Activated naive CD4-positive, alpha-beta T cell treated with anti-CD3 and anti-CD28 coated beads, Interleukin-2, amount 50 U/mL, for 72 hours (primary cell): ENCODE measurements around the gene PIGV. TPM values are rescaled to one million over a fixed set of nuclear protein-coding genes. Genes with fewer than 3 reads are reported as not detected.

ENCODE experiments used
- ATAC-seq, 2 donors: fragments of 150-1000 bp; cut with Tn5 transposase; 2 replicates each; pipeline ENCODE4 v1.10.0; 2021; ENCODE audit warnings: mild to moderate bottlenecking in 2 of 2, moderate library complexity in 2 of 2
- DNase-seq, 2 donors: peaks; one replicate each; pipeline ENCODE4 v3.0.0; 2021 to 2022; ENCODE audit warnings: low spot score in 2 of 2
- H3K27ac Mint-ChIP-seq, 2 donors: one replicate each; pipeline ENCODE4 v1.8.0; 2022; ENCODE audit warnings: mild to moderate bottlenecking in 2 of 2, mixed read lengths in 2 of 2
- H3K36me3 Mint-ChIP-seq, 2 donors: one replicate each; pipeline ENCODE4 v1.8.0; 2022; ENCODE audit warnings: mixed read lengths in 2 of 2
- H3K9me3 Mint-ChIP-seq, 2 donors: one replicate each; pipeline ENCODE4 v1.8.0; 2022; ENCODE audit warnings: mixed read lengths in 2 of 2
- total RNA-seq, 2 donors: library from RNA; stranded (reverse); gene quantifications; one replicate each; pipeline ENCODE4 v1.2.3, GENCODE V29; 2022

PIGV gene
- total RNA-seq, 2 donors from 2014 or later: 15.9 to 21.0 TPM

DNA sequence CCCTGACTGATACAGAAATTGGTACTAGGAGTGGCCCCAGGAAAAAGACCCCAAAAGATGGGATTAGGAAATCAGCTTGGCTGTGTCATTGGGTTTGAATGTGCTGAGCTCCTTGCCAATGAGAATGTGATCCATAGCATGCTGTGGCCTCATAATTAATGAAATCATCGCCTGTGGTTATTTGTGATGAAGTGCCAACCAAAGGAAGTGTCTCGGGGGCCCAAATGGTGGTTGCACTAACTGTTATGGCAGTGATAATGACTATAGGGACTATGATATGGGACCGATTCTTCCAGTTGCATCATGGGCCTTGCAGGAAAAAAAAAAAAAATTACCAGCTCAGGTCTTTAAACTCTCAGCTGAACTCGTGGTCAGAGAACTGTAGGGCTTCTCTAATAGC is 23.3 kb downstream of the PIGV start:
- no peak overlapping the region for H3K27ac Mint-ChIP-seq
- no peaks in the 10 kb centered on the region for H3K9me3 Mint-ChIP-seq
- H3K36me3 Mint-ChIP-seq: no peaks in the 10 kb centered on the region
- DNase-seq: no peak
- ATAC-seq: no peak

DNA sequence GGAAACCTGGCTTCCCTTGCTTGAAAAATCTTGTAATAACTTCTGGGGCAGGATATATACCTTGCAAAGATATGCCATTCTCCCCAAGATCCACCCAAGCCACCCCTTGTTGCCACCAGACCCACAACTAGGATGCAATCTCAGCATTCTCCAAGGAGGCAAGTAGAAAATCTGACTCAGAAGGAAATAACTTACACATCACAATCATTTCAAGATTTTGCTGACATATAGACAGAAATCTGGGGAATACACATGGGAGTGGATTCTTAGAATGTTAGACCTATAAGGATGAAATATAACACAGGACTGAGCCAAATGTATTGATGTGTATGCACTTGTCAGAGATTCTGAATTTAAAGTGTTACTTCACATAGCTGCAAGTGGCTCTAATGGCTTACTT is 24.0 kb downstream of the PIGV start:
- ATAC-seq (peak; percentile 44 to 77), DNase-seq (no peak)
- H3K36me3 Mint-ChIP-seq: no peaks in the 10 kb centered on the region
- no peak overlapping the region for H3K27ac Mint-ChIP-seq
- H3K9me3 Mint-ChIP-seq: no peaks in the 10 kb centered on the region

- H3K27ac Mint-ChIP-seq: no peak overlapping the region
- H3K36me3 Mint-ChIP-seq: no peaks in the 10 kb centered on the region
- ATAC-seq: no peak
- no peaks in the 10 kb centered on the region for H3K9me3 Mint-ChIP-seq
- DNase-seq: no peak
Observed at GRCh38 chr1:26814377-26814776, 26.6 kb downstream of the PIGV start.

DNA sequence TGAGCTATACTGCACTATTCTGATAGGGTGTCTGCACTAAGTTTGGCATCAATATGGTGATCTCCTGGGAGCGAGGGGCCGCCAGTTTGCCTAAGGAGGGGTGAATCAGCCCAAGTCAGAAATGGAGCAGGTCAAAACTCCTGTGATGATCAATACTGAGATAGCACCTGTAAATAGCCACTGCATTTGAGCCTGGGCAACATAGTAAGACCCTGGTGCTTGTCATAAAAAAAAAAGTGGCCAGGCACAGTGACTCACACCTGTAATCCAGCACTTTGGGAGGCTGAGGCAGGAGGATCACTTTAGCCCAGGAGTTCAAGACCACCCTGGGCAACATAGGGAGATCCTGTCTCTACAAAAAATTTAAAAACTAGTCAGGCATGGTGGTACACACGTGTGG is 27.1 kb downstream of the PIGV start:
- no peak overlapping the region for H3K27ac Mint-ChIP-seq
- H3K36me3 Mint-ChIP-seq: no peaks in the 10 kb centered on the region
- DNase-seq (no peak), ATAC-seq (no peak)
- H3K9me3 Mint-ChIP-seq: no peaks in the 10 kb centered on the region

GRCh38 chr1:26820784-26821269 is 33.1 kb downstream of the PIGV start:
- no peak for DNase-seq
- no peaks in the 10 kb centered on the region for H3K36me3 Mint-ChIP-seq
- H3K27ac Mint-ChIP-seq: peak overlapping the region in 1 of 2 donors; percentile 62
- H3K9me3 Mint-ChIP-seq: no peaks in the 10 kb centered on the region
- ATAC-seq: peak; percentile 67 to 71

GRCh38 chr1:26822737-26823395 is 35.1 kb downstream of the PIGV start:
- peaks cover 9 to 13% of the 10 kb centered on the region in 2 donors for H3K36me3 Mint-ChIP-seq
- no peaks in the 10 kb centered on the region for H3K9me3 Mint-ChIP-seq
- H3K27ac Mint-ChIP-seq: peak overlapping the region in 1 of 2 donors; percentile 57

GRCh38 chr1:26824731-26825130 is 37.0 kb downstream of the PIGV start:
- Mint-ChIP-seq H3K27ac (no peak overlapping the region), H3K9me3 (no peaks in the 10 kb centered on the region), H3K36me3 (peaks cover 26 to 28% of the 10 kb centered on the region in 2 donors)
- DNase-seq: no peak
- no peak for ATAC-seq

More at GRCh38 chr1:26822737-26823395, 35.1 kb downstream of the PIGV start:
- ATAC-seq (no peak), DNase-seq (no peak)

GRCh38 chr1:26826261-26827105 is 38.7 kb downstream of the PIGV start, which contains the start of gene ZDHHC18:
ZDHHC18 (plus strand) TSS chr1:26826688; CDS start chr1:26826805, 117 bp downstream.
- ATAC-seq: peak; percentile 84 to 91
- Mint-ChIP-seq H3K36me3 (peaks cover 26 to 30% of the 10 kb centered on the region in 2 donors), H3K9me3 (no peaks in the 10 kb centered on the region), H3K27ac (peak within 1 kb of the TSS; percentile 95 to 97)
- DNase-seq: peak; percentile 81 to 82

DNA sequence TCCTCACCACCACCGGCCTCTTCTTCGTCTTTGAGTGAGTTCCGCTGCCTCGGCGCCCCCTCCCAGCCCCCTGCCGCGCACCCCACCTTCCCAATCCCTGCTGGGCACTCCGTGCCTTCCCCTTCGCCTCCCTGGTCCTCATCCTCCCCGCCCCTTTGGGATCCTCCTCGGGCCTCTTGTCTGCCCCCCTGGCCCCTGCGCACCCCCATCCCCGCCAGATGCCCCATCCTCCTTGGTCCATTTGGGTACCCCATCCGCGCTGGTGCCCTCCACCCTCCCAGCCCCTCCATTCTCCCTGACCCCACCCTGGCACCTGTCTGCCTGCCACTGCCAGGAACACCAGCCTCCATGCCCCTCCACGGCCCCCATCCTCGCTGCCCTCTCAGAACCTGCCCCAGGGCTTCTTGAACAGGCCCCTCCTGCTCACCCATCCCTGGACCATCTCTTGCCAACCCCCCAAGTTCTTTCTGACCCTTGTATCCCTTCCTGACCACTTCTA is 39.4 kb downstream of the PIGV start:
- Mint-ChIP-seq H3K36me3 (peaks cover 26 to 34% of the 10 kb centered on the region in 2 donors), H3K27ac (peak overlapping the region; percentile 95 to 97)
- ATAC-seq: no peak

GRCh38 chr1:26827663-26828062 is 39.9 kb downstream of the PIGV start:
- H3K27ac Mint-ChIP-seq: peak overlapping the region; percentile 95 to 97
- DNase-seq (no peak), ATAC-seq (no peak)
- no peaks in the 10 kb centered on the region for H3K9me3 Mint-ChIP-seq
- peaks cover 26 to 38% of the 10 kb centered on the region in 2 donors for H3K36me3 Mint-ChIP-seq

More for the DNA sequence above, 39.4 kb downstream of the PIGV start:
- DNase-seq: no peak
- no peaks in the 10 kb centered on the region for H3K9me3 Mint-ChIP-seq

DNA sequence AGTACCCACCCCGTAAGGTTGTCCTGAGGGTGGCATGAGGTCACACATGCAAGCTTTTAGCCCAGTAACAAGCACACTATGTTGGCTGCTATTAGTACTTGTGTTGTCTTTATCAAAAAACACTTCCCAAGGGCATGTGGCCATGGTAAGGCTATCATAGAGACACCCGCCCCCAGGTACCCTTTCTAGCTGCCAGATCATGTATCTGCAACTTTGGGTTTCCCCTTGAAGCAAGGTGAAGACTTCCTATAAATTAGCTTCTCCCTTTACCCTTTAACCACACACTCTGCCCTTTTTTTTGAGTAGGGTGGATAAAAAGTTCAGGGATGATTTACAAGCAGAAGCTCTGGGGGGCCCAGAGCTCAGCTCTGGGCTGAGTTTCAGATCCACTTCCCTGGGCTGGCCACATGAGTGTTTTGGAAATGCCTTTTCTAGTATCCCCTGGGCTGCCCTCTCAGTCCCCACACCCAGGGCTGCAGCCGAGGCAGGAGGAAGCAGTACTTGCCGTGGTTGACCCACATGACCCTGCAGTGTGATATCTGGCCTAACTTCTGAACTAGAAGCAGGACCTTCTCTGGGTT is 40.8 kb downstream of the PIGV start:
- peak in 1 of 2 donors; percentile 58 for DNase-seq
- ATAC-seq: peak in 1 of 2 donors; percentile 32

DNA sequence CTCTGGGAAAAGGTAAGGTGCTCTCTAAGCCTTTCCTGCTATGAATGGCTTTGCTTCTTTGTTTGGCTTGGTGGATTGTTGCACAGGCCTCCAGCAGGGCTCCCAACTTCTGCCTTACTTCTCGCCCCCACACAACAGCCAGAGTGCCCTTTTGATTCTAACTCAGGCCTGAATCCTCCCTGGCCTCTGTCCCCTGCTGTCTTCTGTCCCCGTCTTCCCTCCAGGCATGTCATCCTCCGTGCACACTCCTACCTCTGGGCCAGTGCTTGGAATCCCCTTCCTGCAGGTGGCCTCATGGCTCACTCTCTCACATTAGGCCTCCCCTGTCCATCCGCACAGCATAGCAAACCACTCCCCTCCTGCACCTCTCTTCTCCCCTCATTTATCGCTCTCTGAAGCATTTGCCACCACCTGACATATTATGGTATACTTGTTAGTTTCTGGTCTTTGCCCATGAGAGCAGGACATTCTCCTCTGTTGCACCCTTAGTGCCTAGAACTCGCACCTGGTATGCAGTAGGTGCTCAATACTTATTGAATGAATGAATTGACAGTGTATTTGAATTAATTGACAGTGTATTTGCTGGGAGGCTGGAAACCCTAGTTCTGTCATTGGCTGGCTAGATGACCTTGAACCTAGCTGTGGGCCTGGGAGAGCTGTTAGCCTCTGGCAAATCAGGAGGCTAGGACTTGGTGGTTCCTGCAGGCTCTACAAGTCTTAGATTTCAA is 41.6 kb downstream of the PIGV start:
- DNase-seq (no peak), ATAC-seq (no peak)
- no peaks in the 10 kb centered on the region for H3K9me3 Mint-ChIP-seq
- peaks cover 30 to 52% of the 10 kb centered on the region in 2 donors for H3K36me3 Mint-ChIP-seq
- H3K27ac Mint-ChIP-seq: peak overlapping the region; percentile 54 to 95

More for the DNA sequence above, 40.8 kb downstream of the PIGV start:
- peak overlapping the region; percentile 95 to 97 for H3K27ac Mint-ChIP-seq
- no peaks in the 10 kb centered on the region for H3K9me3 Mint-ChIP-seq
- peaks cover 26 to 46% of the 10 kb centered on the region in 2 donors for H3K36me3 Mint-ChIP-seq

DNA sequence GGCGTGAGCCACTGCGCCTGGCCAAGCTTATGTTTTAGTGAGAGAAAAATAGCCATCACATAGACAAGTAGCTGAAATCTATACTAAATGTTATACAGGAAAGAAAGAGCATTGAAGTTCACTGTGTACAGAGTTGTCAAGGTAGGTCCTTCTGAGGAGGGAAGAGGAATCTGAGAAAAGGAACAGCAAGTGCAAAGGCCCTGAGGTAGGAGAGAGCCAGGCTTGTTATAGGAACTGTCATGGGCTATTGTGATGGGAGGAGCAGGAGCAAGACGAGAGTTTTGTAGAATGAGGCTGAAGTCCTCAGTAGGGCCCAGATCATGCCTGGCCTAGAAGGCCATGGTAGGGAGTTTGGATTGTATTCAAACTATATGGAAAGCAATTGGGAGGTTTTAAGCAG is 43.3 kb downstream of the PIGV start:
- no peaks in the 10 kb centered on the region for H3K9me3 Mint-ChIP-seq
- DNase-seq: no peak
- H3K36me3 Mint-ChIP-seq: peaks cover 37 to 69% of the 10 kb centered on the region in 2 donors
- H3K27ac Mint-ChIP-seq: peak overlapping the region; percentile 40 to 95
- no peak for ATAC-seq

GRCh38 chr1:26831546-26832248 is 43.9 kb downstream of the PIGV start:
- no peak for ATAC-seq
- no peak for DNase-seq
- Mint-ChIP-seq H3K36me3 (peaks cover 34 to 73% of the 10 kb centered on the region in 2 donors), H3K27ac (peak overlapping the region; percentile 62 to 95), H3K9me3 (no peaks in the 10 kb centered on the region)

GRCh38 chr1:26832249-26832960 is 44.7 kb downstream of the PIGV start:
- Mint-ChIP-seq H3K36me3 (peaks cover 30 to 68% of the 10 kb centered on the region in 2 donors), H3K9me3 (no peaks in the 10 kb centered on the region), H3K27ac (peak overlapping the region; percentile 95 to 100)
- ATAC-seq (no peak), DNase-seq (no peak)
